B cell (primary cell): ENCODE results near the gene CNGB1.

Experiments
- EZH2 ChIP-seq: IDR thresholded peaks from 2 replicates; pipeline ENCODE4 v1.6.1; 2012; ENCODE audit warnings: borderline replicate concordance, low read depth, mild to moderate bottlenecking, moderate library complexity, low read length; ENCODE audit not compliant: insufficient read depth, poor library complexity, severe bottlenecking
- TF ChIP-seq, protein P1 (sequence below): fragments of 200-600 bp; IDR thresholded peaks from one replicate; pipeline ENCODE4 v1.8.0; 2022; ENCODE audit warnings: antibody characterized with exemption, mild to moderate bottlenecking

DNA sequence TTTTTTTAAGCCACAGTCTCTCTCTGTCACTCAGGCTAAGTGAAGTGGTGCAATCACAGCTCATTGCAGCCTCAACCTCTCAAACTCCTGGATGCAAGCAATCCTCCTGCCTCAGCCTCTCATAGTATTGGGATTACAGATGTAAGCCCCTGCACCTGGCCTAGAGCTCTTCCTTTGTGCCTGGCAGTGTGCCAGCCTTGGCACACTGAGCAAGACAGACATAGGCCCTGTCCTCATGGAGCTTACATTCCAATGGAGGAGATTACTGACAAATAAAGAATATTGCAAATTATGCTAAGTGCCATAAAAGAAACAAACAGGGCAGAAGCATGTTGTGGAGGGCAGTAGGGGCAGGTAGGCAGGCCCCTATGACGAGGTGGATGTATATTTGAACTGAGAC, 920 bp upstream of the CNGB1 start:
- TF ChIP-seq, protein P1, sequence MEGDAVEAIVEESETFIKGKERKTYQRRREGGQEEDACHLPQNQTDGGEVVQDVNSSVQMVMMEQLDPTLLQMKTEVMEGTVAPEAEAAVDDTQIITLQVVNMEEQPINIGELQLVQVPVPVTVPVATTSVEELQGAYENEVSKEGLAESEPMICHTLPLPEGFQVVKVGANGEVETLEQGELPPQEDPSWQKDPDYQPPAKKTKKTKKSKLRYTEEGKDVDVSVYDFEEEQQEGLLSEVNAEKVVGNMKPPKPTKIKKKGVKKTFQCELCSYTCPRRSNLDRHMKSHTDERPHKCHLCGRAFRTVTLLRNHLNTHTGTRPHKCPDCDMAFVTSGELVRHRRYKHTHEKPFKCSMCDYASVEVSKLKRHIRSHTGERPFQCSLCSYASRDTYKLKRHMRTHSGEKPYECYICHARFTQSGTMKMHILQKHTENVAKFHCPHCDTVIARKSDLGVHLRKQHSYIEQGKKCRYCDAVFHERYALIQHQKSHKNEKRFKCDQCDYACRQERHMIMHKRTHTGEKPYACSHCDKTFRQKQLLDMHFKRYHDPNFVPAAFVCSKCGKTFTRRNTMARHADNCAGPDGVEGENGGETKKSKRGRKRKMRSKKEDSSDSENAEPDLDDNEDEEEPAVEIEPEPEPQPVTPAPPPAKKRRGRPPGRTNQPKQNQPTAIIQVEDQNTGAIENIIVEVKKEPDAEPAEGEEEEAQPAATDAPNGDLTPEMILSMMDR, result no peak
- TF ChIP-seq EZH2, result no peak
